ENCODE measurements around the gene HILPDA.
"Not testable (repeated sequence)": the region's sequence is repeated elsewhere in the genome, so short reads cannot be mapped to it uniquely, and the experiment has no call there.

Gene HILPDA

GRCh38 chr7:128434413-128435326, 21.0 kb upstream of the HILPDA start:
- no peak for DNase-seq

- no peak for DNase-seq
Measured at GRCh38 chr7:128435327-128435686, 20.4 kb upstream of the HILPDA start.

- DNase-seq: no peak
Measured at GRCh38 chr7:128437426-128438332, 18.0 kb upstream of the HILPDA start.

- no peak for DNase-seq
Measured at GRCh38 chr7:128442356-128442755, 13.3 kb upstream of the HILPDA start.

GRCh38 chr7:128443831-128444600, 11.7 kb upstream of the HILPDA start:
- DNase-seq: no peak

DNA sequence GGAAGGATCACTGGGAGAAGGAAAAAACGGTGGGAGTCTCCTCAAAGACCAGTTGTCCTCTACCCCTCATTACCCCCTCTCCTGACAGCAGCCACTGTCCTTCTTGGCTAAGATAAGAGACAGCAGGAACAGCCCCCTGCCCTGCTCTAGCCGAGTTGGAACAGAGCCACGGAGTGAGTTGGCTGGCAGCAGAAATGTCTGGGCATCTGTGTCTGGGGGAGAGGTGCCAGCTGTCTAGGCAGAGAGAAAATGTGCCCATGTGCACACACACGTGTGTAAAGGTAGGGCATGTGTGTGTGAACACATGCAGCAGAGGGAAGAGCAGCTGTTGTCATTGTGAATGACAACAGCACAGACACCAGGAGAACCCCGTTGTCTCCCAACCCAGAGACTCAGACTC, 9.4 kb upstream of the HILPDA start:
- DNase-seq: no peak

DNA sequence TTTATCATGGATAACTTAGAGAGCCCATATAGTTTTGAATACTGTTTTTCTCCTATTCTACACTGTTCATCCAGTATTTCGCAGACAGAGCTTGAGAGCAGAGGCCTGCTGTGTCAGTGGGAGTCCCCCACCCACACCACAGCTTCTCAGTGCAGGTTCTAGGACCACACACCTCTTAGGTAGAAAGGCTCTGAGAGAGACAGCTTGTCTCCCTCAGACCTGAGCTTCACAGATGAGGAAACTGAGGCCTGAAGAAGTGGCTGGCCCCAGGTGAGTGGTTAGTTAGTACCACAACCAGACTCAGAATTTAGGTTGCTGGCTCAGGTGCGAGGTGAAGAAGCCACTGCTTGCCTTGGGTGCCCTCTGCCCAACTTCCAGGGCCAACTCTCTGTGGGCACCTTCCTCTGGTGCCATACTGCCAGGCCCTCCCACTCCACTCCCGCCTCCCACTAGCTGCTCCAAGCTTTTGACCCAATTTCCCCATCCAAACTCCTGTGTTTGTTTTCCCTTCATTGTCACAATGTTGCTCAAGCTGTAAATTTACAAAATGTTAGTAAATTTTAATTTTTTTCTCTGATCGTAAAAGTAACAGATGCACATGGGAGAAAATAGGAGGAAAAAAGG, 7.6 kb upstream of the HILPDA start:
- DNase-seq: no peak

GRCh38 chr7:128448751-128449302, 6.9 kb upstream of the HILPDA start:
- DNase-seq: no peak

DNA sequence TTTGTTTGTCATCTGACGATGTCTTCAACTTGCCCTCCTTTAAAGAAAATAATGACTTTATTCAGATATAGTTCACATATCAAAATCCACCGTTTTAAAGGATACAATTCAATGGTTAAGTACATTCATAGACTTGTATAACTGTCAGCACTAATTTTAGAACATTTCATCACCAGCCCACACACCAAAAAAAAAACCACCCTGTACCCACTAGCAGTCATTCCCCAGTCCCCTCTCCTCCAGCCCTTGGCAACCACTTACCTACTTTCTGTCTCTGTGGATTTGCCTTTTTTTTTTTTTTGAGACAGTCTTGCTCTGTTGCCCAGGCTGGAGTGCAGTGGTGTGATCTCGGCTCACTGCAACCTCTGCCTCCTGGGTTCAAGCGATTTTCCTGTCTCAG, 5.3 kb upstream of the HILPDA start:
- DNase-seq: no peak

DNA sequence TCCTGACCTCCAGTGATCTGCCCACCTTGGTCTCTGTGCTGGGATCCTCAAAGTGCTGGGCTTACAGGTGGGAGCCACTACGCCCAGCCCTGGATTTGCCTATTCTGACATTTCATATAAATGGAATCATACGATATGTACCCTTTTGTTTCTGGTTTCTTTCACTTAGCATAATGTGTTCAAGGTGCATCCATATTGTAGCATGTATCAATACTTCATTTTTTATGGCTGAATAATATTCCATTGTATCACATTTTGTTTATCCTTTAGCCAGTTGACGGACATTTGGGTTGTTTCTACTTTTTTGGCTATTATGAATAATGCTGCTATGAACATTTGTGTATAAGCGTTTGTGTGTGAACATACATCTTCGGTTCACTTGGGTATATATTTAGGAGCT, 4.8 kb upstream of the HILPDA start:
- no peak for DNase-seq

GRCh38 chr7:128452552-128452951, 3.1 kb upstream of the HILPDA start:
- DNase-seq: no peak

DNA sequence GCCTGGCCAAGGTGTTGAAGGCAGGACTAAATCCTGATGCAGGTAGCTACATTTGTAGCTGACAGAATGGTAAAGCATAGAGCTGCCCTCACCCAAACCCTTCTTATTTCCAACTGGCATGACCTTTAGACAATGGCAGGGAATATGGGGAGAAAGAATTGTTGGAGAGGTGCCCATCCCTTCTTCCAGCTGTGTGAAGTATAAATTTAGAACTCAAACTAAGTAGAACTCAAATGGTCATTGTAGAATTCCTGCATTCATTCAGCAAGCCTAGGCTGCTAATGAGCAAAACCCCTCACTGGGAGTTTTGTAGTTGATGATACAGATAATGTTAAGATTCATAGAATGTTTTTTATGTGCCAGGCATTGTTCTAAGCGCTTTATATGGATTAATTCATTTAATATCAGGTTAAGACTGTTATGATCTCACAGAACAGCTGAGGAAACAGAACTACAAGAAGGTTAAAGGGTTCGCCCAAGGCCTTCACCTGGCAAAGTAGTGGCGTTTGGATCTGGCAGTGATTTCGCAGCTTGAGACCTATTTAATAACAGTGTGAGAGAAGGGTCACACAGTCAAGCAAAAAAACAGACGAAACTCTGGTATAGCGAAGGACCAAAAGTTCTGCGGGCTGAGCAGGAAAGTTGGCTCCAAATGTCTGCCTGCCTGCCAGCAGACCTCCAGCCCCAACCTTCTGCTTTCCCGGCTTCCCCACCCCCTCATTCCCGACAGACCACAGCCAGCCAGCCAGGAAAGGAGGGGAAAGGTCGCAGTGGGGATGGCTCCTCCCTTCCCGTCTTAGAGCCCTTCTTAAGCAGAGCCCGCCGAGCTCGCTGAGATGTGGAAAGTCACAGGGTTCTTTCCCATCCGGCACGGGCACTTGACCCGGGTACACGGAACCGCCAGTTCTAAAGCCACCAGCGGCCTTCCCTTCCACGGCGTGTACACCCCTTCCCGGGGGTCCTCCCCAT, 1.6 kb upstream of the HILPDA start:
- DNase-seq: peak; percentile 28 to 36

DNA sequence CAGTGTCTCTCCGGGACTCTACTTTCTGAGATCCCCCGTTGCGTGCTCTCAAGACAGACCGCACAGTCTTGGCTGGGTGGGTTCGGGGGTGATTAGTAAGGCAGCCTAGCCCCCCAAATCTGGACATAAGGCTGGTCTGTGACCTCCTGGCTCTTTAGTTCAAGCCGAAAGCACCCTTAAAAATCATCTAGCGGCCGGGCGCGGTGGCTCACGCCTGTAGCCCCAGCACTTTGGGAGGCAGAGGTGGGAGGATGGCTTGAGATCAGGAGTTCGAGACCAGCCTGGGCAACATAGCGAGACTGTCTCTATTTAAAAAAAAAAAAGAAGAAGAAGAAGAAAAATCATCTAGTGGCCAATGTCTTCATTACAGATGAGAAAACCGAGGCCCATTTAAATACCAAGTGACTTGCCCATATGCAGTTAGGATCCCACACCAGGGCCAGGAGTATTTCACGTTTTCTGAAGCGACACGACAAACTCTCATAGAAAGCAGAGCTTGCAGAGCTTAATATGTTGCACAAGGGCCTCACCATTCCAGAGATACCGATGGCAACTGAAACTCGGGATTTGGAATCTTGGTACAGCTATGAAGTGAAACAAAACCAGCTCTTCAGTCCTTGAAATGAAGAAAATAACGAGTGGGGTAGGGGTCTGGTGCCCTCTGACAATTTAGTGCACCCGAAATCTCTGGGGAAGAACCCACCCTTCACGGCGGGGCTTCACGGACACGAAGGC, 703 bp upstream of the HILPDA start:
- no peak for DNase-seq

DNA sequence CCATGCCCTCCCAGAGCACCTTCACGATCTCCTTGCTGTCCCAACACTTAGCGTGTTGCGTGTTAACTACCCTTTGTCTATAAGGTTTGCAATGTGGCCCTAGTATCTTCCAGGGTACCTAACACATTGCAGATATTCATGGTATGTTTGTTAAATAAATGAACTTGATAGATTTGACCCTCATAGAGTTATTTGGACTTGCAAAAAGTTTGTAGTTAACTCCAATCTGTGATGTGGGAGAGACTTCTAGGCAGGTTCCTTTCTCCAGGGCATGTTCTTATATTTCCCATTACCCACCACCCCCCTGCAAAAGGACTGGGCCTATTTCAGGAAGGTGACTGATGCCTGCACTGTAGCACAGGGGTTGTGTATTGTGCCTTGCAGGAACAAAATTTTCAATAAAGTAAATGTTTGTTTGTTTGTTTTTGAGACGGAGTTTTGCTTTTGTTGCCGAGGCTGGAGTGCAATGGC, 612 bp downstream of the HILPDA start:
- DNase-seq: no peak

- DNase-seq: not testable (repeated sequence)
Measured at GRCh38 chr7:128457385-128457784, 1.7 kb downstream of the HILPDA start.

- no peak for DNase-seq
Measured at GRCh38 chr7:128458956-128459355, 3.3 kb downstream of the HILPDA start.

GRCh38 chr7:128459394-128459878, 3.8 kb downstream of the HILPDA start:
- peak; percentile 24 to 80 for DNase-seq

DNA sequence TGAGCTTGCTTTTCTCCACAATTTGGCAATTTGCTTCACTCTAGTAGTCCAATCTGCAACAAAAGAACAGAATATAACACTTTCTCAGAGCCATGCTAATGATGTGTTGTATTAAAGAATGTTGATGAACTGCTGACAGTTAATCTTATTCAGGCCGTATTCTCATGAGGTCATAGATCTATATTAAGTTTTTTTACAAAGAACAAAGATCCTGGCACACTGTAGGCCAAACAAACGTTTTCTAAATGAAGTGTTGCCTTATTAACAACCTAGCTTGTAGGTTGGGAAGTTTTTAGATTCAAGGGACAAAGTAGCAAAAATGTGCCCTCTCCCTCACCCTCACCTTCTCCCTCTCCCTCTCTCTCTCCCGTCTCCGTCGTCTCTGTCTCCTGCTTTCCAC, 6.8 kb downstream of the HILPDA start:
- DNase-seq: no peak

- not testable (repeated sequence) for DNase-seq
Measured at GRCh38 chr7:128463345-128463744, 7.7 kb downstream of the HILPDA start.

- DNase-seq: not testable (repeated sequence)
Measured at GRCh38 chr7:128463933-128464332, 8.3 kb downstream of the HILPDA start.
